Measurements from ENCODE around the gene BICC1. TPM values are rescaled to one million over a fixed set of nuclear protein-coding genes. Genes with fewer than 3 reads are reported as not detected.

The BICC1 gene
- total and polyA plus RNA-seq, 2 of the 8 experiments (the other 6 are each of a cell fraction or from before 2014, with no cell fraction given): 0.20 to 0.73 TPM

DNA sequence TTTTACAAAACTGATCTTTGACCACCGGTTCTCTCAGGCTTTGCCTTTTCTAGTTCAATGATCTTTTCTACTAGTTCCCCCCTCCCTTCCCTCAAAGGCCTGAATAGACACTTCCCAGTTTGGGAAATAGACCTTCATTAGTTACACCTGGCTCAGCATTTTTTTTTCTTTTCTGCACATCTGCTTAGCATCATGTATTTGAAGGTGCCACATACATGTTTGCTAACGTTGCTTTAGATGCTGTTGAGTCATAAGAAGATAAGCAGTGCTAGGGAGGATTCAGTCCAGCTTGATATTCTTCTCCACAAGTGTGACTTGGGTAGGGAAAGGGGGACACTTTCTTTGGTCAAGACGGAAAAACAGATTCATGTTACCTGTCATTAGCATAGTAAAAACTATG is 78.3 kb downstream of the BICC1 start:
- H2BK5ac ChIP-seq (ENCODE audit: low read depth, low read length): no peak overlapping the region
- no peak for TF ChIP-seq EP300 (IDR thresholded peaks at IDR 0.05; ENCODE audit: borderline replicate concordance in 1 of 2, low read depth in 2 of 2, low read length in 2 of 2)
- no peak for TF ChIP-seq SUZ12 (IDR thresholded peaks at IDR 0.05; ENCODE audit: low read length)
- 76% methylated on average over 3 of the region's 3 CpGs; no CpG with 5 or more reads in 1 of the 2 experiments for WGBS, 2 experiments (ENCODE audit: extremely low coverage in 1 of 2, insufficient coverage in 1 of 2, insufficient read length in 1 of 2, insufficient replicate concordance in 2 of 2, low coverage in 1 of 2, low lambda C conversion rate in 2 of 2, missing lambda C conversion rate in 1 of 2)
- no peaks in the 10 kb centered on the region for H3K79me1 ChIP-seq (ENCODE audit: low read depth, low read length)
- no peak overlapping the region for H3K4me3 ChIP-seq (ENCODE audit: extremely low read depth in 1 of 4, insufficient read depth in 2 of 4, low read depth in 3 of 4, low read length in 4 of 4)
- H2BK12ac ChIP-seq (ENCODE audit: low read depth, low read length): no peak overlapping the region
- no peaks in the 10 kb centered on the region for H3K36me3 ChIP-seq (ENCODE audit: control insufficient read depth in 2 of 4, insufficient read depth in 4 of 4, low read length in 3 of 4)
- H3K9ac ChIP-seq (replicated peaks in 1 of 4; ENCODE audit: extremely low read depth in 1 of 4, low read depth in 3 of 4, low read length in 3 of 4): no peak overlapping the region
- DNase-seq (ENCODE audit: low read depth in 1 of 2, low spot score in 2 of 2) (no peak), FAIRE-seq (no peak)
- H3K56ac ChIP-seq (replicated peaks; ENCODE audit: insufficient read length, low read depth, low read length): no peak overlapping the region
- no peaks in the 10 kb centered on the region for H3K79me2 ChIP-seq (ENCODE audit: control insufficient read depth in 1 of 2, insufficient read depth in 2 of 2, low read length in 2 of 2)
- no peak overlapping the region for H2BK15ac ChIP-seq (ENCODE audit: low read length)
- H3K27ac ChIP-seq (ENCODE audit: low read depth, low read length): no peak overlapping the region
- H3K4me2 ChIP-seq (ENCODE audit: insufficient read depth in 1 of 2, low read depth in 2 of 2, low read length in 2 of 2): no peak overlapping the region
- no peak overlapping the region for H3K23ac ChIP-seq (ENCODE audit: insufficient read length)
- no peaks in the 10 kb centered on the region for H3K4me1 ChIP-seq (replicated peaks in 1 of 4; ENCODE audit: control insufficient read depth in 3 of 4, insufficient read depth in 4 of 4, low read length in 3 of 4)
- no peak overlapping the region for H2AK5ac ChIP-seq (ENCODE audit: low read depth, low read length)
- H2BK120ac ChIP-seq (replicated peaks; ENCODE audit: low read depth, low read length): no peak overlapping the region
- POLR2A ChIA-PET (ENCODE audit: partially characterized antibody): no interaction called here
- no peak overlapping the region for H4K91ac ChIP-seq (replicated peaks; ENCODE audit: insufficient read length, low read length)
- H3K4ac ChIP-seq (replicated peaks; ENCODE audit: insufficient read length, low read depth, low read length): no peak overlapping the region
- no peak overlapping the region for H2AFZ ChIP-seq (ENCODE audit: low read length)
- no peak overlapping the region for H4K5ac ChIP-seq (ENCODE audit: insufficient read length, low read depth, low read length)
- H3K14ac ChIP-seq (ENCODE audit: insufficient read length): no peak overlapping the region
- no peak overlapping the region for H4K8ac ChIP-seq (ENCODE audit: extremely low read depth, insufficient read depth, low read length)
- no peaks in the 10 kb centered on the region for H3K9me3 ChIP-seq (ENCODE audit: insufficient read depth in 2 of 2, low read depth in 1 of 2, low read length in 1 of 2)
- H3K18ac ChIP-seq (ENCODE audit: extremely low read depth, low read length): no peak overlapping the region
- H3K23me2 ChIP-seq (ENCODE audit: low read depth, low read length): no peaks in the 10 kb centered on the region
- H4K20me1 ChIP-seq (replicated peaks in 1 of 2; ENCODE audit: control insufficient read depth in 1 of 2, insufficient read depth in 2 of 2, low read length in 2 of 2): no peaks in the 10 kb centered on the region
- H3K27me3 ChIP-seq (replicated peaks in 1 of 4; ENCODE audit: control insufficient read depth in 3 of 4, extremely low read depth in 1 of 4, insufficient read depth in 3 of 4, low read length in 3 of 4): no peaks in the 10 kb centered on the region
- CTCF ChIA-PET (ENCODE audit: partially characterized antibody): interaction anchor here (0.8 to 4.0 kb wide), 3 partner anchors 13 to 292 kb away, joined by 3 to 25 read pairs (median 3); no protein-coding TSS in a partner anchor
- no peak overlapping the region for H2BK20ac ChIP-seq (ENCODE audit: low read length)
